Measurements from ENCODE around the gene DIP2C.
A peak's percentile ranks its signal among the peaks of the same experiment; 100 is the strongest.

DIP2C gene

DNA sequence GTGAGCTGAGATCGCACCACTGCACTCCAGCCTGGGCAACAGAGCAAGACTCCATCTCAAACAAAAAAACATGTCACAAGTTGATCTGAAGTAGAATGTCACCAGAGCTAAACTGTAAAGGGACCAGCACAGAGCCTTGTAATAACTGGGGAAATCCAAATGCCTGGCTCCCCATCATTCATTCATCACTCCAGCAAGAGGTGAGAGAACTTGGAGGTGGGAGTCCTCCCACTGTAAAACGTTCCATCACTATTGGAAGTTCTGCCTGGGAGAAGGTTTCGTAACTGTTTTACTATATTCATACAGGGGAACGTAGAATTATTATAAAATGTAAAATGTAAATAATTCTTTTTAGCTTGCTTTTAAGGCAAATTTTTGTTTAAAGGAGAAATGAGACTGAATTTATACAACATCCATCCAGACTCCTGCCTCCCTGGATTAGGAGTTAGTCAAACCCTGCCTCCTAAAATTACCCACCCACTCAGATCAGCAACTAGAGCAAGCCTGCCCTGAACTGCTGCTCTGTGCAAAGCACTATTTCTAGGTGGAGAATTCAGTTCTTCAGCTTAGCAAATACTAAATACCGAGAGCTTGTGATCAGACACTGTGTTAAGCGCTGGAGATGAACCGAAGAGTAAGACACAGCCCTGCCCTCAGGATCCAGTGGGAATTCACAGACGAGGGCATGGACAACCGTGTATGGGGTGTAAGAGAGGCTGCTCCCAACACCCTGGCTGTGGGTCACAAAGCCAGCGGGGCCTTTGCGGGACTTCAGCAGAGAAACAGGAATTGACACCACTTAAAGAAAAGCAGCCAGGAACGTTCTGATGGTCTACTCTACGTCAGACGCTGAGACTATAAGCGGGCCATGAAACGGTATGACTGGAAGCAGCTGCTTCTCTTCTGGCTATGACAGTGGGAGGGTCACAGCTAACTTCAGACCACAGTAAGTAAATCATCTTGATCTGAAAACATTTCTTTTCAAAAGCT, 345.9 kb downstream of the DIP2C start:
- Histone ChIP-seq H3K27ac (no peak overlapping the region), H3K4me3 (ENCODE audit: low read depth, low read length) (no peak overlapping the region), H3K27me3 (replicated peaks) (no peaks in the 10 kb centered on the region), H3K36me3 (replicated peaks) (peaks cover 2% of the 10 kb centered on the region)
- in situ Hi-C loops (cut with HindIII; ENCODE audit: low pct_ligation_motif_present, low sequenced_read_pairs), result no loop called here
- TF ChIP-seq, protein P1, sequence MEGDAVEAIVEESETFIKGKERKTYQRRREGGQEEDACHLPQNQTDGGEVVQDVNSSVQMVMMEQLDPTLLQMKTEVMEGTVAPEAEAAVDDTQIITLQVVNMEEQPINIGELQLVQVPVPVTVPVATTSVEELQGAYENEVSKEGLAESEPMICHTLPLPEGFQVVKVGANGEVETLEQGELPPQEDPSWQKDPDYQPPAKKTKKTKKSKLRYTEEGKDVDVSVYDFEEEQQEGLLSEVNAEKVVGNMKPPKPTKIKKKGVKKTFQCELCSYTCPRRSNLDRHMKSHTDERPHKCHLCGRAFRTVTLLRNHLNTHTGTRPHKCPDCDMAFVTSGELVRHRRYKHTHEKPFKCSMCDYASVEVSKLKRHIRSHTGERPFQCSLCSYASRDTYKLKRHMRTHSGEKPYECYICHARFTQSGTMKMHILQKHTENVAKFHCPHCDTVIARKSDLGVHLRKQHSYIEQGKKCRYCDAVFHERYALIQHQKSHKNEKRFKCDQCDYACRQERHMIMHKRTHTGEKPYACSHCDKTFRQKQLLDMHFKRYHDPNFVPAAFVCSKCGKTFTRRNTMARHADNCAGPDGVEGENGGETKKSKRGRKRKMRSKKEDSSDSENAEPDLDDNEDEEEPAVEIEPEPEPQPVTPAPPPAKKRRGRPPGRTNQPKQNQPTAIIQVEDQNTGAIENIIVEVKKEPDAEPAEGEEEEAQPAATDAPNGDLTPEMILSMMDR (IDR thresholded peaks at IDR 0.05; ENCODE audit: low read depth, low read length, missing control alignments), result no peak
- DNase-seq, result no peak

DNA sequence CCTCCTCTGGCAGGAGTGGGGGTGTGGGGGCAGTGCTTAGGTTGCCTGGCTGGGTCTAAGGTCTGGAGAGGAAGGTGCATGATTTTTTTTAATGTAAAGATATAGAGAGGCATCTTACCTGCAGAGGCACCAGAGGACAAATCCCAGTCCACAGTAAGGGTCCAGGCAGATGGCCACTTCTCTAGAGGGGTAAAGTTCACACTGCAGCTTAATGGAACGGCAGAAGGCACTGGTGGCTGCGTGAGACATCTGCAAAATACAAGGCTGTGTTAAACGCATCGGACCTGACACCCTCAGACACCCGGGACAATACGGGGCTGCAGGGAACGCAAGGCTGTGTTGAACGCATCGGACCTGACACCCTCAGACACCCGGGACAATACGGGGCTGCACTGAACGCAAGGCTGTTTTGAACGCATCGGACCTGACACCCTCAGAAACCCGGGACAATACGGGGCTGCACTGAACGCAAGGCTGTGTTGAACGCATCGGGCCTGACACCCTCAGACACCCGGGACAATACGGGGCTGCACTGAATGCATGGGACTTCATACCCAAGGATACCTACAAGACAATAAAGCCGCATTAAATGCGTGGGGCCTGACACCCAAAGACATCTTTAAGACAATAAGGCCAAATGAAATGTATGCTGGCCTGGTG, 348.3 kb downstream of the DIP2C start:
- H3K36me3 ChIP-seq (replicated peaks), result no peaks in the 10 kb centered on the region
- H3K27me3 ChIP-seq (replicated peaks), result no peaks in the 10 kb centered on the region
- TF ChIP-seq, protein P1 (IDR thresholded peaks at IDR 0.05; ENCODE audit: low read depth, low read length, missing control alignments), result no peak
- no peak overlapping the region for H3K27ac ChIP-seq
- no peak for DNase-seq
- no peak overlapping the region for H3K4me3 ChIP-seq (ENCODE audit: low read depth, low read length)
- in situ Hi-C loops (cut with HindIII; ENCODE audit: low pct_ligation_motif_present, low sequenced_read_pairs), result no loop called here

DNA sequence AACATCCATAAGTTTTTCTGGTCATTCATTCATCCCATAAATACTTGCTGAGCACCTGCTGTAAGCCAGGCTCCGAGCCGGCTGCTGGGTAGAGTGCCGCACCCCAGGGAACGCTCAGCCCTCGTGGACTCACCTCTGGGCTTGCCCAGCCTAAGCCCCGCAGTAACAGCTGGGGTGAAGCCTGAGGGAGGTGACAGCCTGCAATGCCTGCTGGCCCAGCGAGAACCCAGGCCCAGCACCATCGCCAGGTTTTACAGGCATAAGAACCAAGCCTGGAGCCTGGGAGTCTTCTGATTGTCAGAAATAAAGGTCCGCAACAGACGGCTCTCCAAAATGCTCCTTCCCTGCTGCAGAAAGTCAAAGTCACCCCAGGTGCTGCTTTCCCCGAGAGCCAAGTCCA, 348.8 kb downstream of the DIP2C start:
- in situ Hi-C loops (cut with HindIII; ENCODE audit: low pct_ligation_motif_present, low sequenced_read_pairs), result no loop called here
- no peak overlapping the region for H3K4me3 ChIP-seq (ENCODE audit: low read depth, low read length)
- no peaks in the 10 kb centered on the region for H3K27me3 ChIP-seq (replicated peaks)
- DNase-seq, result no peak
- no peak overlapping the region for H3K27ac ChIP-seq
- H3K36me3 ChIP-seq (replicated peaks), result no peaks in the 10 kb centered on the region
- TF ChIP-seq, protein P1 (IDR thresholded peaks at IDR 0.05; ENCODE audit: low read depth, low read length, missing control alignments), result no peak

DNA sequence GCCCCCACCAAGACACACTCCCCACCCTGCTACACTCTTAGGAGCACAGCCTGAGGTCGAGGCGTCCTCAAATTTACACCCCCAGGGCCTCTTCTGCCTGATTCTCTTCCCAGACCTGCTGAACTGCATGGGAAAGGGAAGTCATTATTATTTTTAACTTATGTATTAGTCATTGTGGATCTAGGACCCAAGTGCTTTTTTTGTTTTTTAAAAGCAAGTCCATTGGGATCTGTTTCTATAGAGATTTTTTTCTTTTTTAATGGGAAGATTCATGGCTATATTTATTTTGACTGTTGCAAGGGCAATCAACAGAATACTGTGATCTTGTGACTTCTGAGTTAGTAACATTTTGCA, 350.5 kb downstream of the DIP2C start:
- Histone ChIP-seq H3K4me3 (ENCODE audit: low read depth, low read length) (no peak overlapping the region), H3K36me3 (replicated peaks) (no peaks in the 10 kb centered on the region), H3K27me3 (replicated peaks) (no peaks in the 10 kb centered on the region), H3K27ac (peak overlapping the region; percentile 54)
- TF ChIP-seq, protein P1 (IDR thresholded peaks at IDR 0.05; ENCODE audit: low read depth, low read length, missing control alignments), result no peak
- in situ Hi-C loops (cut with HindIII; ENCODE audit: low pct_ligation_motif_present, low sequenced_read_pairs), result no loop called here
- no peak for DNase-seq

DNA sequence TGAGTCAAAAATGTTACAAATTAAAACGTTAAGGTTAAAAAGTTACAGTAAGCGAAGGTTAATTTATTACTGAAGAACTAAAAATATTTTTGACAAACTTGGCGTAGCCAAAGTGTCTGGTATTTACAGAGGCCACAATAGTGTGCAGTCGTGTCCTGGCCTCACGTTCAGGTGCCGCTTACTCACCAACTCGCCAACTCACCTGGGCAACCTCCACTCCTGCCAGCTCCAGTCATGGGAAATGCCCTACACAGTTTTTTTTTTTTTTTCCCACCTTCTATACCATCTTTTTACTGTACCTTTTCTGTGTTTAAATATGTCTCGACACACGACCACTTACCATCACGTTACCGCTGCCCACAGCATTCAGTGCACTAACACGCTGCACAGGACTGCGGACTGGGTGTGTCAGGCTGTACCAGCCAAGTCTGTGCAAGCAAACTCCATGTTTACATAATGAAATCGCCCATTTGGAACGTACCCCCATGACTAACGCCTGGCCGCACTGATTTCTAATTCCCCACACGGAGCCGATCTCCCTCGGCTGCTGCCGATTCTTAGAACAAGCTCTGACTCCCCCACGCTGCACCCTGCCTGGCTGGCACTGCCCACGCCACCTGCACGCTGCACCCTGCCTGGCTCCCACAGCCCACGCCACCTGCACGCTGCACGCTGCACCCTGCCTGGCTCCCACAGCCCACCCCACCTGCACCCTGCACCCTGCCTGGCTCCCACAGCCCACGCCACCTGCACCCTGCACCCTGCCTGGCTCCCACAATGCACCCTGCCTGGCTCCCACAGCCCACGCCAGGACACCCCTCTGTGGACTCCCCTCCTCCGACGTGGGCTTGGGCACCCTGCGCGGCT, 351.1 kb downstream of the DIP2C start:
- TF ChIP-seq, protein P1 (IDR thresholded peaks at IDR 0.05; ENCODE audit: low read depth, low read length, missing control alignments), result no peak
- peak overlapping the region; percentile 54 for H3K27ac ChIP-seq
- no peaks in the 10 kb centered on the region for H3K27me3 ChIP-seq (replicated peaks)
- H3K36me3 ChIP-seq (replicated peaks), result no peaks in the 10 kb centered on the region
- no peak overlapping the region for H3K4me3 ChIP-seq (ENCODE audit: low read depth, low read length)
- DNase-seq, result peak; percentile 36
- in situ Hi-C loops (cut with HindIII; ENCODE audit: low pct_ligation_motif_present, low sequenced_read_pairs), result no loop called here

Data from brain microvascular endothelial cell (primary cell).